ENCODE measurements around the gene BRIP1.

Gene BRIP1

GRCh38 chr17:61710546-61710945 is 152.8 kb downstream of the BRIP1 start:
- Histone ChIP-seq H2BK120ac (ENCODE audit: low read depth, low read length) (no peak overlapping the region), H3K4me2 (ENCODE audit: low read length) (no peak overlapping the region), H3K27me3 (ENCODE audit: insufficient read depth, low read length, poor library complexity) (no peaks in the 10 kb centered on the region), H2BK5ac (ENCODE audit: low read length) (no peak overlapping the region), H3K18ac (ENCODE audit: low read length) (no peak overlapping the region), H4K5ac (ENCODE audit: low read length) (no peak overlapping the region), H3K23ac (ENCODE audit: low read length) (no peak overlapping the region), H3K4me1 (ENCODE audit: control insufficient read depth, low read depth, low read length) (no peaks in the 10 kb centered on the region), H3K79me1 (ENCODE audit: low read length) (no peaks in the 10 kb centered on the region), H3K79me2 (ENCODE audit: control insufficient read depth, insufficient read depth, low read length) (no peaks in the 10 kb centered on the region), H2AK5ac (ENCODE audit: low read length) (no peak overlapping the region), H2BK15ac (replicated peaks; ENCODE audit: low read depth) (no peak overlapping the region), H3K4me3 (ENCODE audit: low read length) (no peak overlapping the region), H3K36me3 (ENCODE audit: control insufficient read depth, insufficient read depth, low read length) (no peaks in the 10 kb centered on the region), H3K56ac (ENCODE audit: low read length) (no peak overlapping the region), H4K8ac (ENCODE audit: low read depth, low read length) (no peak overlapping the region), H3K4ac (ENCODE audit: low read depth, low read length) (no peak overlapping the region), H3K27ac (ENCODE audit: low read depth, low read length) (no peak overlapping the region), H3K9ac (ENCODE audit: low read length) (no peak overlapping the region)
- DNase-seq = no peak
- 100% methylated on average over 1 of the region's 4 CpGs for WGBS (ENCODE audit: extremely low coverage, insufficient coverage, low lambda C conversion rate)

GRCh38 chr17:61709567-61709966 is 153.8 kb downstream of the BRIP1 start:
- Histone ChIP-seq H3K79me1 (ENCODE audit: low read length) (no peaks in the 10 kb centered on the region), H3K27me3 (ENCODE audit: insufficient read depth, low read length, poor library complexity) (no peaks in the 10 kb centered on the region), H4K8ac (ENCODE audit: low read depth, low read length) (no peak overlapping the region), H3K56ac (ENCODE audit: low read length) (no peak overlapping the region), H2BK5ac (ENCODE audit: low read length) (no peak overlapping the region), H3K4me1 (ENCODE audit: control insufficient read depth, low read depth, low read length) (no peaks in the 10 kb centered on the region), H3K23ac (ENCODE audit: low read length) (no peak overlapping the region), H3K4ac (ENCODE audit: low read depth, low read length) (no peak overlapping the region), H3K4me3 (ENCODE audit: low read length) (no peak overlapping the region), H3K27ac (ENCODE audit: low read depth, low read length) (no peak overlapping the region), H3K9ac (ENCODE audit: low read length) (no peak overlapping the region), H4K5ac (ENCODE audit: low read length) (no peak overlapping the region), H2AK5ac (ENCODE audit: low read length) (no peak overlapping the region), H2BK120ac (ENCODE audit: low read depth, low read length) (no peak overlapping the region), H3K79me2 (ENCODE audit: control insufficient read depth, insufficient read depth, low read length) (no peaks in the 10 kb centered on the region), H3K18ac (ENCODE audit: low read length) (no peak overlapping the region), H3K36me3 (ENCODE audit: control insufficient read depth, insufficient read depth, low read length) (no peaks in the 10 kb centered on the region), H2BK15ac (replicated peaks; ENCODE audit: low read depth) (no peak overlapping the region), H3K4me2 (ENCODE audit: low read length) (no peak overlapping the region)
- DNase-seq = no peak
- WGBS (ENCODE audit: extremely low coverage, insufficient coverage, low lambda C conversion rate) = no CpG with 5 or more reads among the region's 1 CpG

- no peak overlapping the region for H3K23ac ChIP-seq (ENCODE audit: low read length)
- no peaks in the 10 kb centered on the region for H3K79me2 ChIP-seq (ENCODE audit: control insufficient read depth, insufficient read depth, low read length)
- no peak overlapping the region for H3K9ac ChIP-seq (ENCODE audit: low read length)
- no peaks in the 10 kb centered on the region for H3K79me1 ChIP-seq (ENCODE audit: low read length)
- no peaks in the 10 kb centered on the region for H3K4me1 ChIP-seq (ENCODE audit: control insufficient read depth, low read depth, low read length)
- H3K27ac ChIP-seq (ENCODE audit: low read depth, low read length) = no peak overlapping the region
- no peak for DNase-seq
- no peak overlapping the region for H2BK5ac ChIP-seq (ENCODE audit: low read length)
- no peak overlapping the region for H2BK15ac ChIP-seq (replicated peaks; ENCODE audit: low read depth)
- no peak overlapping the region for H3K4ac ChIP-seq (ENCODE audit: low read depth, low read length)
- no peak overlapping the region for H4K5ac ChIP-seq (ENCODE audit: low read length)
- H3K4me3 ChIP-seq (ENCODE audit: low read length) = no peak overlapping the region
- H3K36me3 ChIP-seq (ENCODE audit: control insufficient read depth, insufficient read depth, low read length) = no peaks in the 10 kb centered on the region
- no peak overlapping the region for H3K4me2 ChIP-seq (ENCODE audit: low read length)
- H2AK5ac ChIP-seq (ENCODE audit: low read length) = no peak overlapping the region
- no peak overlapping the region for H3K18ac ChIP-seq (ENCODE audit: low read length)
- H2BK120ac ChIP-seq (ENCODE audit: low read depth, low read length) = no peak overlapping the region
- H4K8ac ChIP-seq (ENCODE audit: low read depth, low read length) = no peak overlapping the region
- no peaks in the 10 kb centered on the region for H3K27me3 ChIP-seq (ENCODE audit: insufficient read depth, low read length, poor library complexity)
- H3K56ac ChIP-seq (ENCODE audit: low read length) = no peak overlapping the region
- no CpG with 5 or more reads among the region's 3 CpGs for WGBS (ENCODE audit: extremely low coverage, insufficient coverage, low lambda C conversion rate)
Measured at GRCh38 chr17:61704935-61705449, 158.3 kb downstream of the BRIP1 start.

- Histone ChIP-seq H3K79me1 (ENCODE audit: low read length) (no peaks in the 10 kb centered on the region), H3K4me1 (ENCODE audit: control insufficient read depth, low read depth, low read length) (no peaks in the 10 kb centered on the region), H2BK5ac (ENCODE audit: low read length) (no peak overlapping the region), H3K4me3 (ENCODE audit: low read length) (no peak overlapping the region), H2AK5ac (ENCODE audit: low read length) (no peak overlapping the region), H3K27ac (ENCODE audit: low read depth, low read length) (no peak overlapping the region), H3K36me3 (ENCODE audit: control insufficient read depth, insufficient read depth, low read length) (no peaks in the 10 kb centered on the region), H3K79me2 (ENCODE audit: control insufficient read depth, insufficient read depth, low read length) (no peaks in the 10 kb centered on the region), H2BK120ac (ENCODE audit: low read depth, low read length) (no peak overlapping the region), H3K9ac (ENCODE audit: low read length) (no peak overlapping the region), H3K56ac (ENCODE audit: low read length) (no peak overlapping the region), H3K23ac (ENCODE audit: low read length) (no peak overlapping the region), H3K27me3 (ENCODE audit: insufficient read depth, low read length, poor library complexity) (no peaks in the 10 kb centered on the region), H3K18ac (ENCODE audit: low read length) (no peak overlapping the region), H4K8ac (ENCODE audit: low read depth, low read length) (no peak overlapping the region), H3K4me2 (ENCODE audit: low read length) (no peak overlapping the region), H2BK15ac (replicated peaks; ENCODE audit: low read depth) (no peak overlapping the region), H3K4ac (ENCODE audit: low read depth, low read length) (no peak overlapping the region), H4K5ac (ENCODE audit: low read length) (no peak overlapping the region)
- no peak for DNase-seq
- WGBS (ENCODE audit: extremely low coverage, insufficient coverage, low lambda C conversion rate) = no CpG with 5 or more reads among the region's 3 CpGs
Measured at GRCh38 chr17:61702450-61702849, 160.9 kb downstream of the BRIP1 start.

- Histone ChIP-seq H2BK5ac (ENCODE audit: low read length) (no peak overlapping the region), H3K27ac (ENCODE audit: low read depth, low read length) (no peak overlapping the region), H3K79me2 (ENCODE audit: control insufficient read depth, insufficient read depth, low read length) (no peaks in the 10 kb centered on the region), H3K23ac (ENCODE audit: low read length) (no peak overlapping the region), H3K36me3 (ENCODE audit: control insufficient read depth, insufficient read depth, low read length) (no peaks in the 10 kb centered on the region), H2AK5ac (ENCODE audit: low read length) (no peak overlapping the region), H4K5ac (ENCODE audit: low read length) (no peak overlapping the region), H3K79me1 (ENCODE audit: low read length) (no peaks in the 10 kb centered on the region), H3K56ac (ENCODE audit: low read length) (no peak overlapping the region), H3K4me3 (ENCODE audit: low read length) (no peak overlapping the region), H3K4me1 (ENCODE audit: control insufficient read depth, low read depth, low read length) (no peaks in the 10 kb centered on the region), H2BK120ac (ENCODE audit: low read depth, low read length) (no peak overlapping the region), H3K9ac (ENCODE audit: low read length) (no peak overlapping the region), H3K27me3 (ENCODE audit: insufficient read depth, low read length, poor library complexity) (no peaks in the 10 kb centered on the region), H4K8ac (ENCODE audit: low read depth, low read length) (no peak overlapping the region), H3K4me2 (ENCODE audit: low read length) (no peak overlapping the region), H3K18ac (ENCODE audit: low read length) (no peak overlapping the region), H2BK15ac (replicated peaks; ENCODE audit: low read depth) (no peak overlapping the region), H3K4ac (ENCODE audit: low read depth, low read length) (no peak overlapping the region)
- no CpG with 5 or more reads among the region's 1 CpG for WGBS (ENCODE audit: extremely low coverage, insufficient coverage, low lambda C conversion rate)
- DNase-seq = no peak
Measured at GRCh38 chr17:61701978-61702377, 161.3 kb downstream of the BRIP1 start.

GRCh38 chr17:61701334-61701733 is 162.0 kb downstream of the BRIP1 start:
- Histone ChIP-seq H3K4ac (ENCODE audit: low read depth, low read length) (no peak overlapping the region), H2AK5ac (ENCODE audit: low read length) (no peak overlapping the region), H4K5ac (ENCODE audit: low read length) (no peak overlapping the region), H3K9ac (ENCODE audit: low read length) (no peak overlapping the region), H3K27ac (ENCODE audit: low read depth, low read length) (no peak overlapping the region), H3K79me1 (ENCODE audit: low read length) (no peaks in the 10 kb centered on the region), H2BK15ac (replicated peaks; ENCODE audit: low read depth) (no peak overlapping the region), H3K4me1 (ENCODE audit: control insufficient read depth, low read depth, low read length) (no peaks in the 10 kb centered on the region), H4K8ac (ENCODE audit: low read depth, low read length) (no peak overlapping the region), H3K18ac (ENCODE audit: low read length) (no peak overlapping the region), H2BK5ac (ENCODE audit: low read length) (no peak overlapping the region), H3K79me2 (ENCODE audit: control insufficient read depth, insufficient read depth, low read length) (no peaks in the 10 kb centered on the region), H3K4me3 (ENCODE audit: low read length) (no peak overlapping the region), H3K4me2 (ENCODE audit: low read length) (no peak overlapping the region), H2BK120ac (ENCODE audit: low read depth, low read length) (no peak overlapping the region), H3K56ac (ENCODE audit: low read length) (no peak overlapping the region), H3K36me3 (ENCODE audit: control insufficient read depth, insufficient read depth, low read length) (no peaks in the 10 kb centered on the region), H3K23ac (ENCODE audit: low read length) (no peak overlapping the region), H3K27me3 (ENCODE audit: insufficient read depth, low read length, poor library complexity) (no peaks in the 10 kb centered on the region)
- DNase-seq = no peak
- no CpG with 5 or more reads among the region's 1 CpG for WGBS (ENCODE audit: extremely low coverage, insufficient coverage, low lambda C conversion rate)
